HG02885 (cell line): Measurements from ENCODE around the gene BRIP1.

Experiments used
- ATAC-seq: cut with Tn5 transposase; IDR thresholded peaks from one replicate; pipeline ENCODE4 v1.9.1; 2021; ENCODE audit warnings: mild to moderate bottlenecking; ENCODE audit not compliant: unreplicated experiment, poor library complexity

Gene BRIP1

DNA sequence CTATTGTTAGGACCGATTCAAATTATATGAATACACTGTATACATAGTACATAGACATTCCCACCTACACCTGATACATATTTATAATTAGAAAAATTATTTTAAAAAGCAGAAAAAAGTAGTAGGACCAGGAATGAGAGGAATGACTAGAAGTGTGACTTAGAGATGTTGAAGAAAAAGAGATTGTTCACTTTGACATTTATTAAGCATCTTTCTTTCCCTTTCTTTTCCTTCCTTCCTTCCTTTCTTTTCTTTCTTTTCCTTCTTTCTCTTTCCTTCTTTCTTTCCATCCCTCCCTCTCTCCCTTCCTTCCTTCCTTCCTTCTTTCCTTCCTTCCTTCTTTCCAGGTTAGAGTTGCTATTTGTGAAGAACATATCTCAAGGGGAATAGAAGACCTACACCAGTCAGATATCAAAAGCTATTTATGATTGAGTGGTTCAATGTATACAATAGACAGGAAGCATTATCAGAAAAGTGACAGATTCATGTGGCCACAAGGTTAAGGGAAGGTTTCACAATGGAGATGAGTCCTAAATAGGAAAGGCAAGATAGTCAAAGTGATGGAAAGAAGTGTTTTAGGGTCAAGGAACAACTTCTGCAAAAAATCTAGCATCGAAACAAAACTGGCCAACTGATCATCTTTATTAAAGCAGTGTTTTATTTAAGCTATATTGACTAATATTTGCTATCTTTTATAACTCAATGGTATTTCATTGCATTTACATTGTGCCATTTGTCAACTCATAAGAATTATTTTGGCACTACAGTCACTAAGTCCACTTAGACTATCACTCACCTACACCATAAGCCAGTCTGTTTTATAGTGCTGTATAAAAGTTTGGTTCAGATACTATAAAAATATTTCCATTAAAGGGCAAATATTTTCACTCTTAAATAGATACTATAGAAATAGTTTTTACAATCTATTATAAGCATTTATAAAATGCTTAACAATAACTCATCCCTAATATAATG, 218.2 kb downstream of the BRIP1 start:
- ATAC-seq: no peak

DNA sequence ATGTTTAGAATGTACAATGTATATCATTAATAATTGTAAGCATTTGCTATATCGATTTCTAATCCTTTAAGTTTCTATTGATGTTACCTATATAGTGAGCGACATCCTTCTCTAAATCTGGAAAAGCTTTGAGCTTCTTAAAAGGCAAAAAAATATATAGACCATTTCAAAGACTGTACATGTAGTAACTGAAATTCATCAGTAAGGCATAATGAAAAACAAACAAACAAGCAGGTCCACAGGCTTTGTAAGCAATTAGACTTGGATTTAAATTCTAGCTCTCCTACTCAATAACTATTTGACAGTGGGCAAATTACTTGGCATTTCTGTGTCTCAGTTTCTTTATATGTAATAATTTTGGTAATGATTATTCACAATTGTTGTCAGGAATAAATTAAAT, 220.6 kb downstream of the BRIP1 start:
- no peak for ATAC-seq

DNA sequence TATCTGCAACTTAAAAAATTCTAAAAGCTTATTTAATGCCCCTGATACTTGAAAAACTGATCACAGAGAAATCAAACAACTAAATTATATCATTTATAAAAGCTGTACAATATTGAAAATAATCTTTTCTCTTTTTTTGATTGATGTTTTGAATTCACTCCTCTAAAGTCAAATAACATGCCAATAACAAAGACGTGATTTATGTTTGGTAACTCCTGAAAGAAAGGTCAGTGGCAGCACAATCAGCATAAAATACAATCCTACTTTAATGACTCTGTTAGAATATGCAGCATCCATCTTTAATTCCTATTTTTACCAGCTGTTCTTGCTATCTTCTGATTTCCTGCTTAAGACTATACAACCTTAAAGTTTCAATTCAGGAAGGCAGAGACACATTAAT, 221.6 kb downstream of the BRIP1 start:
- no peak for ATAC-seq

DNA sequence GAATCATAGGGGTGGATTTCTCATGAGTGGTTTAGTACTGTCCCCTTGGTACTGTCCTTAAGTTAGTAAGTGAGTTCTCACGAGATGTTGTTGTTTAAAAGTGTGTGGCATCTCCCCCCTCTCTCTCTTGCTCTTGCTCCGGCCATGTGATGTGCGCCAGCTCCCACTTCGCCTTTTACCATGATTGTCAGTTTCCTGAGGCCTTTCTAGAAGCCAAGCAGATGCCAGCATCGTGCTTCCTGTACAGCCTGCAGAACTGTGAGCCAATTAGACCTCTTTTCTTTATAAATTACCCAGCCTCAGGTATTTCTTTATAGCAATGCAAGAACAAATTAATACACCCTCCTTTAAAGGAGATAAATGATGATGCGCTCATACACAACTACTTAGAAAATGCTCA, 222.2 kb downstream of the BRIP1 start:
- no peak for ATAC-seq

DNA sequence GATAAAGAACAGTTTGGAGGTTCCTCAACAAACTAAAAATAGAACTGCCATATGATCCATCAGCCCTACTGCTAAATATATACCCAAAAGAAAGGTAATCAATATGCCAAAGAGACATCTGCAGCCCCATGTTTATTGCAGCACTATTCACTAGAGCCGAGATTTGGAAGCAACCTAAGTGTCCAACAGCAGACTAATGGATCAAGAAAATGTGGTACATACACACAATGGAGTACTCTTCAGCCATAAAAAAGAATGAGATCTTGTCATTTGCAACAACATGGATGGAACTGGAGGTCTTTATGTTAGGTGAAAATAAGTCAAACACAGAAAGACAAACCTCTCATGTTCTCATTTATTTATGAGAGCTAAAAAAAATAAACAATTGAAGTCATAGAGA, 223.5 kb downstream of the BRIP1 start:
- ATAC-seq: no peak

DNA sequence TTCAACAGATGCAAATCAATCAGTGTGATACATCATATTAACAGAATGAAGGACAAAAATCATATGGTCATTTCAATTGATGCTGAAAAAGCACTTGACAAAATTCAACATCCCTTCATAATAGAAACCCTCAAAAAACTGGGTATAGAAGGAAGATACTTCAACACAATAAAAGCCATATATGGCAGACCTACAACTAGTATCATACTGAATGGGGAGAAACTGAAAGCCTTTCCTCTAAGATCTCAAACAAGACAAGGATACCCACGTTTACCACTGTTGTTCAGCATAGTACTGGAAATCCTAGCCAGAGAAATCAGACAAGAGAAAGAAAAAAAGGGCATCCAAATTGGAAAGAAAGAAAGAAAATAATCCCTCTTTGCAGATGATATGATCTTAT, 225.2 kb downstream of the BRIP1 start:
- ATAC-seq: no peak

DNA sequence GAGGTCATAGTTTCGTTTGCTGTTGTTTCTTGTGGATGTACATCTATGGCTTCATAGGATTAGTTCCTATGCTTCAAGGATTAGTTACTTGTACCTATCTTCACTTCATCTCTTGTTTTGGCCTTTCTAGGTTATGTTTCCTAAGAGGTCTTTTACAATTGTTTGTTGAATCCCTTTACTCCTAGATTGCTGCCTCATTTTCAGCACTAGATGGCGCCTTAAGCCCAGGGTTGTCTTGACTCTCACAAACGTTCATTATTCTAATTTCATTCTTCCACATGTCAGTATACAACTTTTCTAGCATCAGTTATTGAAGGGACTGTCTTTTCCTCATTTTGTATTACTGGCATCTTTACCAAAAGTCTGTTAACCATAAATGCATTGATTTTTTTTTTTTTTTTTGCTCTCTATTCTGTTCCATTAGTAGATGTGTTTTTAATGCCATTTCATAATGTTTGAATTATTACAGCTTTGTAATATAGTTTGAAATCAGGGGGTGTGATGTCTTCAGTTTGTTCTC, 227.4 kb downstream of the BRIP1 start:
- no peak for ATAC-seq

DNA sequence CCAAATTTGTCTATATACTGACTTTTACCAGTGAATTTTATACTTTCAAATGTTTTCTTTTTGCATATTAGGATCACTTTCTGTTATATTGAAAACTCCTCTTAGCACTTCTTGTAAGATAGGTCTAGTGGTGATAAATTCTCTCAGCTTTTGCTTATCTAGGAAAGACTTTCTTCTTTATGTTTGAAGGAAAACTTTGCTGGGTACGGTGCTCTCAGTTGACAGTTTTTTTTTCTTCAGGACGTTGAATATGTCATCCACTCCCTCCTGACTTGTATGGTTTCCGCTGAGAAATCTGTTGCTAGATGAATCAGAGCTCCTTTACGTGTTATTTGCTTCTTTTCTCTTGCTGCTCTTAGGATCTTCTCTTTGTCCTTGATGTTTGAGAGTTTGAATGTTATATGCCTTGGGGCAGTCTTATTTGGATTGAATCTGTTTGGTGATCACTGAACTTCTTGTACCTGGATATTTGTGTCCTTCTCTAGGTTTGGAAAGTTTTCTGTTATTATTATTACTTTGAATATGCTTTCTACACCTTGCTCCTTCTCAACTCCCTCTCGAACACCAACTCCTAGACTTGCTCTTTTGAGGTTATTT, 228.3 kb downstream of the BRIP1 start:
- ATAC-seq: no peak

DNA sequence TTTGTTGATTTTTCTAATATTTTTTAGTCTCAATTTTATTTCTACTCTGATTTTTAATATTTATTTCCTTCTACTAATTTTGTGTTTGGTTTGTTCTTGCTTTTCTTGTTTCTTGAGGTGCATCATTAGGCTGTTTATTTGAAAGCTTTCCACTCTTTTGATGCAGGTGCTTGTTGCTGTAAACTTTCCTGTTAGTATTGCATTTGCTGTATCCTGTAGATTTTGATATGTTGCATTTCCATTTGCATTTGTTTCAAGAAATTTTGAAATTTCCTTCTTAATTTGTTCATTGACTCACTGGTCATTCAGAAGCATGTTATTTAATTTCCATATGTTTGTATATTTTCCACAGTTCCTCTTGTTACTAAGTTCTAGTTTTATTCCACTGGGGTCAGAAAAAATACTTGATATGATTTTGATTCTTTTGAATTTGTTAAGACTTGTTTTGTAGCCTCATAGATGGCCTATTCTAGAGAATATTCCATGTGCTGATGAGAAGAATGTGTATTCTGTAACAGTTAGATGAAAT, 229.3 kb downstream of the BRIP1 start:
- no peak for ATAC-seq

DNA sequence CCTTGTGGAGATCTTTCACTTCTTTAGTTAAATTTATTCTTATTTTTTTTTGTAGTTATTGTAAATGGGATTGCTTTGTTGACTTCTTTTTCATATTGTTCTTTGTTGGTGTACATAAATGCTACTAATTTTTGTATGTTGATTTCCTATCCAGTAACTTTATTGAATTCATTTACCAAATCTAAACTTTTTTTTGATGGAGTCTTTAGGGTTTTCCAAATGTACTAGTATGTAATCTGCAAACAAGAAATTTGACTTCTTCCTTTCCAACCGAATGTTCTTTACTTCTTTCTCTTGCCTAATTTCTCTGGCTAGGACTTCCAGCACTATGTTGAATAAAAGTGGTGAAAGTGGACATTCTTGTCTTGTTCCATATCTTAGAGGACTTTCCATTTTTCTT, 230.5 kb downstream of the BRIP1 start:
- ATAC-seq: no peak

DNA sequence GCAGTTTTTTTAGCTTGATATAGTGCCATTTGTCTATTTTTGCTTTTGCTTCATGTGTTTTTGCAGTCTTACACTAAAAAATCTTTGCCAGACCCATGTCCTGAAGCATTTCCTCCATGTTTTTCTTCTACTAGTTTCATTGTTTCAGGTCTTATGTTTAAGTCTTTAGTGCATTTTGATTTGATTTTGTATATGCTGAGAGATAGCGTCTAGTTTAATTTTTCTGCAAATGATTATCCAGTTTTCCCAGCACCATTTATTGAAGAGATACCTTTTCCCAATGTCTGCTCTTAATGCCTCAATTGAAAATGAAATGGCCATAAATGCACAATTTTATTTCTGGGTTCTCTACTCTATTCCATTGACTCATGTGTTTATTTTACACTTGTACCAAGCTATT, 231.5 kb downstream of the BRIP1 start:
- ATAC-seq: no peak
